ENCODE measurements around the gene SMG1.
"Not testable (repeated sequence)": the region's sequence is repeated elsewhere in the genome, so short reads cannot be mapped to it uniquely, and the experiment has no call there.

The SMG1 gene

DNA sequence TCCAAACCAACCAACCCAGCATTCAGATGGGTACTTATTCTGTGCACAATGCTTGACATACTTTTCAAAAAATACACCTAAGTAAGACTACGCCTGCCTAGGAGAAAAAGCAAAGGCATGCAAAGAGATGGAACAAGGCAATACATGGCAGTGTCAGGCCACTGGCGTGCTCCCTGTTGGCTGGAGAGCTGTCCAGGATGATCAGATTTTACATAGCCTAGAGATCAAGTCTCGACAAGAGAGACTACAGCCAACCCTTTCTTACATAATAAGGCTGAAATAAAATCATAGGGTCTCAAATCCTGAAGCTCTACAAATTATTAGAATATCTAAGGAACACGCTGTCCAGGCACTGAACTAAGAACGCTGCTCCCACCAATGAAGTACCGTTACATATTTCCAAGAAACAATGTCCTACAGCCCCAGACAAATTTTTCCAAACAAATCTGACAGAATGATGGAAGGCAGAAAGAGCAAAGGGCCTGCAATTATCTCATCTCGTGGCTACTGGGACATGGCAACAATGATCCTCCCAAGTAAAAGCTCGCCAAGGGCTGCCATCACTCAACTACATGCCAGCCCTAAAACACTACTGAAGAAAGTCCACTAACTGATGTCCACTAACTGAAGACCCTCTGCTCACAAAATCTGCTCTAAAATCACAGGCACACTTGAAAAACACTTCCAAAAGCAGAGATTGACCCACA is 141.1 kb downstream of the SMG1 start:
- peak overlapping the region; percentile 9 for H3K4me3 ChIP-seq (ENCODE audit: low read depth, low read length)
- TF ChIP-seq, protein P1, sequence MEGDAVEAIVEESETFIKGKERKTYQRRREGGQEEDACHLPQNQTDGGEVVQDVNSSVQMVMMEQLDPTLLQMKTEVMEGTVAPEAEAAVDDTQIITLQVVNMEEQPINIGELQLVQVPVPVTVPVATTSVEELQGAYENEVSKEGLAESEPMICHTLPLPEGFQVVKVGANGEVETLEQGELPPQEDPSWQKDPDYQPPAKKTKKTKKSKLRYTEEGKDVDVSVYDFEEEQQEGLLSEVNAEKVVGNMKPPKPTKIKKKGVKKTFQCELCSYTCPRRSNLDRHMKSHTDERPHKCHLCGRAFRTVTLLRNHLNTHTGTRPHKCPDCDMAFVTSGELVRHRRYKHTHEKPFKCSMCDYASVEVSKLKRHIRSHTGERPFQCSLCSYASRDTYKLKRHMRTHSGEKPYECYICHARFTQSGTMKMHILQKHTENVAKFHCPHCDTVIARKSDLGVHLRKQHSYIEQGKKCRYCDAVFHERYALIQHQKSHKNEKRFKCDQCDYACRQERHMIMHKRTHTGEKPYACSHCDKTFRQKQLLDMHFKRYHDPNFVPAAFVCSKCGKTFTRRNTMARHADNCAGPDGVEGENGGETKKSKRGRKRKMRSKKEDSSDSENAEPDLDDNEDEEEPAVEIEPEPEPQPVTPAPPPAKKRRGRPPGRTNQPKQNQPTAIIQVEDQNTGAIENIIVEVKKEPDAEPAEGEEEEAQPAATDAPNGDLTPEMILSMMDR (IDR thresholded peaks at IDR 0.05; ENCODE audit: low read depth, low read length, missing control alignments) = no peak

GRCh38 chr16:18783430-18784341 is 142.5 kb downstream of the SMG1 start:
- H3K4me3 ChIP-seq (ENCODE audit: low read depth, low read length) = no peak overlapping the region
- TF ChIP-seq, protein P1 (IDR thresholded peaks at IDR 0.05; ENCODE audit: low read depth, low read length, missing control alignments) = no peak
- no peak for DNase-seq (ENCODE audit: low read depth)
- in situ Hi-C loops (cut with HindIII; ENCODE audit: low sequenced_read_pairs) = no loop called here

More for the DNA sequence above, 141.1 kb downstream of the SMG1 start:
- in situ Hi-C loops (cut with HindIII; ENCODE audit: low sequenced_read_pairs) = no loop called here
- no peak for DNase-seq (ENCODE audit: low read depth)

DNA sequence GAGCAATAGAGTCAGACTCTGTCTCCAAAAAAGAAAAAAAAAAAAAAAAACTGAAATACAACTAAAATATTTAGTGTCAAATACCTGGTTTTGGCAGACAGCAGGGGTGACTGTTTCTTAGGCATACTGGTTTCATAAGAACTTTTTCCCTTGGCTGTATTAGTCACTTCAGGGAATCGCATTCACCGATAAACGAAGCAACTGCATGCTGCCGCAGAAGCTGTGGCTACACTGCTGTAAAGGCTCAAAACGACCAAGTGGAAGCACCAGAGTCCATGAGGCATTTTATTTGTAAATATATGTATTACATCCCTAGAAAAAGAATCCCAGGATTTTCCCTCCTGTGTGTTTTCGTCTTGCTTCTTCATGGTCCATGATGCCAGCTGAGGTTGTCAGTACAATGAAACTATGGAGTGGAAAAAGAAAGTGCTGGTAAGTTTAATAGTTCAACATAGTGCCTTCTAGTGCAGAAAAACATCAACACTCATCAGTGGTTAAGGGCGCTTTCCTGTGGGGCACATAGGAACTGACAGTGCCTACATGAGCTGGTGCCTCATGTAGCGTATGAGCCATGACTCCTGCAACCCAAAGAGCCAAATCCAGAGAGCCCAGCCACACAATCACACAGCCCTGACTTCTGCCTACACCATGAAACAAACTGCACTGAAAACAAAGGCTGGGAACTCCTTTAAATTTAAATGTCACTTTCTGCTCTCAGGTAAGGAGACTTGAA is 143.3 kb downstream of the SMG1 start:
- TF ChIP-seq, protein P1 (IDR thresholded peaks at IDR 0.05; ENCODE audit: low read depth, low read length, missing control alignments) = no peak
- no peak for DNase-seq (ENCODE audit: low read depth)
- in situ Hi-C loops (cut with HindIII; ENCODE audit: low sequenced_read_pairs) = no loop called here
- no peak overlapping the region for H3K4me3 ChIP-seq (ENCODE audit: low read depth, low read length)

- in situ Hi-C loops (cut with HindIII; ENCODE audit: low sequenced_read_pairs); H3K4me3 ChIP-seq (ENCODE audit: low read depth, low read length); DNase-seq (ENCODE audit: low read depth): not testable (repeated sequence)
These were observed 145.0 kb downstream of the SMG1 start for GRCh38 chr16:18781232-18781631.

DNA sequence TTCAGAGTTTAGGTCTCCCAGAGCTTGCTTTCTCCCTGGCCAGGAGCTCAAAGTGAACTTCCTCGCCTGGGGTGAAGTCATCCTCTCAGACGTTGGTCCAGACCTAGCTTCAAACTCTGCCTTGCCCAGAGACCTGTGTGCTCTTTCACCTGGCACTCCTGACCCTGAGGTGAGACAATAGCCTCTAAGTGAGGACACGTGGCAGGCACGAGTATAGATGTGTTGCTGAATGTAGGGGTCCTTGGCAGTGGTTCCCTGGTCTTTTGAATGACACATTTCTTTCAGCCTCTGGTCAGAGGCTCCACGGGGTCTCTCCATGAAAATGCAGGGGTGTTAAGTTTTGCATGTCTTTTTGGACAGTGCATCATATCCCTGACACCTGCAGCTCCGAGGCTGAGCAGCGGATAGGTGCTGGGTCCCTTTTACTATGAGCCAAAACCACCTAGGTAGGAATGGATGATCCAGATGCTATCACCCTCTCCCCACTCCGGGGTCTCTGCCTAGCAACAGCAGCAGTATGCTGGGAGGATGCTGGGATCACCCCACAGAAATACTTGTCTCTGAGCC is 145.7 kb downstream of the SMG1 start:
- in situ Hi-C loops (cut with HindIII; ENCODE audit: low sequenced_read_pairs); DNase-seq (ENCODE audit: low read depth); H3K4me3 ChIP-seq (ENCODE audit: low read depth, low read length): not testable (repeated sequence)

GRCh38 chr16:18777664-18778063 is 148.5 kb downstream of the SMG1 start:
- H3K4me3 ChIP-seq (ENCODE audit: low read depth, low read length); in situ Hi-C loops (cut with HindIII; ENCODE audit: low sequenced_read_pairs); DNase-seq (ENCODE audit: low read depth): not testable (repeated sequence)

- DNase-seq (ENCODE audit: low read depth); in situ Hi-C loops (cut with HindIII; ENCODE audit: low sequenced_read_pairs); H3K4me3 ChIP-seq (ENCODE audit: low read depth, low read length): not testable (repeated sequence)
These were observed 149.9 kb downstream of the SMG1 start for GRCh38 chr16:18776334-18776733.

DNA sequence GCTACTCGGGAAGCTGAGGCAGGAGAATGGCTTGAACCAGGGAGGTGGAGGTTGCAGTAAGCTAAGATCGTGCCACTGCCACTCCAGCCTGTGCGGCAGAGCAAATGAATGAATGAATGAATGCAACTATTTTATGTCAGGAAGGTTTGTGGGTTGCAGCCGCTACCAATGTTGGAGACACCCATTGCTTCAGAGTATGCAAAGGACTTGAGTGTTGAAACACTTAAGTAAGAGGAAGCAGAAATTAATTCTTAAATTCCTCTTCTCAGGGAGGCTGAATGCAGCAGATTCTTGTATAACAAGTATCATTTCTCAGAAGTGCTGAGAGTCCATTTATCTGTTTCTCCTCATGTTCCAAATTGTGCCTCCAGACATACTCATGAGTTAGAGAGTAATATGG is 151.6 kb downstream of the SMG1 start:
- DNase-seq (ENCODE audit: low read depth); H3K4me3 ChIP-seq (ENCODE audit: low read depth, low read length); in situ Hi-C loops (cut with HindIII; ENCODE audit: low sequenced_read_pairs): not testable (repeated sequence)

DNA sequence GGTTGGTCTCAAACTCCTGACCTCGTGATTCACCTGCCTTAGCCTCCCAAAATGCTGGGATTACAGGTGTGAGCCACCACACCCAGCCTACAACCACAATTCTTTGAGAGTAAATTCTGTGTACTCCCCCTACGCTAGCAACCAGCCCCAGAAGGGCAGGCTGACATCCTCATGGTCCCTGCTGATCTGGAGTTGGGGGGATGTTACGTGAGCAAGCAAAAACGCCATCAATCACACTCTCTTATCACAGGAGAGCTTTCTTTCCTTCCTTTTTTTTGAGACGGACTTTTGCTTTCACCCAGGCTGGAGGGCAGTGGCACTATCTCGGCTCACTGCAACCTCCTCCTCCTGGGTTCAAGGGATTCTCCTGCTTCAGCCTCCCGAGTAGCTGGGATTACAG is 154.0 kb downstream of the SMG1 start:
- DNase-seq (ENCODE audit: low read depth); H3K4me3 ChIP-seq (ENCODE audit: low read depth, low read length); in situ Hi-C loops (cut with HindIII; ENCODE audit: low sequenced_read_pairs): not testable (repeated sequence)

DNA sequence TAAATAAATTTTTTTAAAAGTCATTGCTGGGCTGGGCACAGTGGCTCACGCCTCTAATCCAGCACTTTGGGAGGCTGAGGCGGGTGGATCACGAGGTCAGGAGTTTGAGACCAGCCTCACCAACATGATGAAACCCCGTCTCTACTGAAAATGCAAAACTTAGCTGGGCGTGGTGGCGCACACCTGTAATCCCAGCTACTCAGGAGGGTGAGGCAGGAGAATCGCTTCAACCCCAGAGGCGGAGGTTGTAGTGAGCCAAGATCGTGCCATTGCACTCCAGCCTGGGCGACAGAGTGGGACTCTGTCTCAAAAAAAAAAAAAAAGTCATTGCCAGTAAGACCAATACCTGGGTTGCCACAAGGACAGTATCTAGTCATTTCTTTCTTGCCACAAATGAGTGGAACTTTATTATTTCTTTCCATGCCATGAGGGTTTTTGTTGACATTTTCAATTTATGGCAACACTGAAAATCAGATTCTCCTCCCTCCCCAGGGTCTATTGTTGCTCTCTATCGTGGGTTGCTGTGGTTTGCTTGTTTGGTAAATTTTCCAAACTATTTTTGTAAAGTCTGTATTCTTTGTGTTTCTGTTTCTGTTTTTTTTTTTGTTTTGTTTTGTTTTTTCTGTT is 155.8 kb downstream of the SMG1 start:
- DNase-seq (ENCODE audit: low read depth); in situ Hi-C loops (cut with HindIII; ENCODE audit: low sequenced_read_pairs); H3K4me3 ChIP-seq (ENCODE audit: low read depth, low read length): not testable (repeated sequence)

DNA sequence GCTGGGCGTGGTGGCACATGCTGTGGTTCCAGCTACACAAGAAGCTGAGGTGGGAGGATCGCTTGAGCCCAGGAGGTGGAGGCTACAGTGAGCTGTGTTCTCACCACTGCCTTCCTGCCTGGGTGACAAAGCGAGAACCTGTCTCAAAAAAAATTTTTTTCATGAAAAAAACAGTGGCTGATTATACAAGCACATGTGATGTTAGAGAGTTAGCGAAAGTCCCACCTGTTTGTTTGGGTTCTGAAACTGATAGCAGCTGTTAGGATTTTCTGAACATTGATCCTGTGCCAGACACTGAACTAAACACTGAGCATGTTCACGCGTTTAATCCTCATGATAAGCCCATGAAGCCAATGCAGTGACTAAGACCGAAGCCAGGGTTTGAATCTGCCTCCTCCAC is 159.0 kb downstream of the SMG1 start:
- in situ Hi-C loops (cut with HindIII; ENCODE audit: low sequenced_read_pairs); DNase-seq (ENCODE audit: low read depth); H3K4me3 ChIP-seq (ENCODE audit: low read depth, low read length): not testable (repeated sequence)

GRCh38 chr16:18762713-18763112 is 163.5 kb downstream of the SMG1 start:
- H3K4me3 ChIP-seq (ENCODE audit: low read depth, low read length); in situ Hi-C loops (cut with HindIII; ENCODE audit: low sequenced_read_pairs); DNase-seq (ENCODE audit: low read depth): not testable (repeated sequence)
